NCI-H146 (cell line): ENCODE measurements around the gene DOCK4.

Experiments used
- DNase-seq: peaks from one replicate; lab custom pipeline; 2025; lab: John Stamatoyannopoulos, UW

The DOCK4 gene

DNA sequence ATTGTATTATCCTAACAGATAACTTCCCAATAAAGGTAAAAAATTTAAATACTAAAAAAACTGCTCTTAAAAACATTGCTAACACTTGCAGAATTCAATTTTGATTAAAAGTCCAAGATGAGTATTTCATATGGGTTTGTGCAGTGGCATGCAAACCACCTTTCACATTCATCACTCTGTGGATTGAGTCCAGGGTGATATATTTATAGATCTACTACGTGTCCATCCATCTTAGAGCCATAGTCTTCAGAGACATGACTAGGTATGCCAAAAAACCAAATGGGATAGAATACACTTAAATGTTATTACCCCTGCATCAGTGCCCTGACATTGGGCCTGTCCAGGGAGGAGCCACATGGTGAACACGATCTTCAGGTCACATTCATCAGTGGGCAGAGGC lies 96.0 kb downstream of the DOCK4 start:
- DNase-seq, result no peak

DNA sequence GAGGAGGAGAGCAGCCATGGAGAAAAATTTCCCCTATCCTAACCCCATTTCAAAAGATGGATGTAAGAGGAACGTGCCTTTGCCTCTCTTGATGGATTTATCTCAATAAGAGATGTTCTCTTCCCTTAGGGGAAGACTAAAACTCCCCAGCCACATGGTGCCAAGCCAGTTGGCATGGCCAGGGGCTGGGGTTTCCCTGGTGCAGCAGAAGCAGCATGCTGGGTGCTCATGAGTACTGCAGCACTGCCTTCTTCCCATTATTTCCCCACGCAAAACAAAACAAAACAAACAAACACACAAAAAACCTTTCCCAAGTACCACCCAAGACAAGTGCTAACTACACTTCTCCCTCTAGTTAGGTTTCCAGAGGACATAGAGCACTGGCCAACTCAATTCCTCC lies 97.2 kb downstream of the DOCK4 start:
- no peak for DNase-seq

DNA sequence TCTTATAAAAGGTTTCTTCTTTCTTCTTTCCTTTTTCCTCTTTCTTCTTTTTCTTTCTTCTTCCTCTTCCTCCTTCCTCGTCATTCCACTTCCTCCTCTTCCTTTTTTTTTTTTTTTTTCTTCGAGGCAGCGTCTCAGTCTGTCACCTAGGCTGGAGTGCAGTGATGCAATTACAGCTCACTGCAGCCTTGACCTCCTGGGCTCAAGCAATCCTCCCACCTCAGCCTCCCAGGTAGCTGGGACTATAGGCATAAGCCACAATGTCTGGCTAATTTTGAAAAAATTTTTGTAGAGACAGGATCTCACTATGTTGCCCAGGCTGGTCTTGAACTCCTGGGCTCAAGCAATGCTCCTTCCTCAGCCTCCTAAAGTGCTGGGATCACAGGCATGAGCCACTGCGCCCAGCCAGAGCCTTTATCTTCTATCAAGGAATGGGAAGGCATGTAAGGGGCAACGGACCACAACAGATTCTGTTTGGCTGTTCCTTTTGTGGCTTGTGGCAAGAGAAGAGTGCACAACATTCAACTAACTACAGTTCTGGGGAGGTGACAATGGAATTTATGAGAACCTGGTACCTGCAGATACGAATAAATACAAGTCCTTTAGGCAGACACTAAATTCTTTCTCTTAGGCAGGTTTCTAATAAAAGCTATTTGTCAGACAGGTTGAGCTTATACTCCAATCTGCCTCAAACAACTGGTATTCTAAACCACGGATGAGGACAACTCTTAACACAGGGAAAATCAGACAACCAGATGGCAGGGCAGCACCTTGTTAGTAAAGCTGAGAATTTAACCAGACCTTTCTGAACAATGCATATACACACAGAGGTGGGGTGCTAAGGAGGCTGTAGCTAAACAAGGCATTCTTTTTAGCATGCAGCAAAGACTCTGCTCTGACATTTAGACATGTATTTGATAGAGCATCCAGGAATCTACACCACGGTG lies 100.3 kb downstream of the DOCK4 start:
- DNase-seq, result no peak

DNA sequence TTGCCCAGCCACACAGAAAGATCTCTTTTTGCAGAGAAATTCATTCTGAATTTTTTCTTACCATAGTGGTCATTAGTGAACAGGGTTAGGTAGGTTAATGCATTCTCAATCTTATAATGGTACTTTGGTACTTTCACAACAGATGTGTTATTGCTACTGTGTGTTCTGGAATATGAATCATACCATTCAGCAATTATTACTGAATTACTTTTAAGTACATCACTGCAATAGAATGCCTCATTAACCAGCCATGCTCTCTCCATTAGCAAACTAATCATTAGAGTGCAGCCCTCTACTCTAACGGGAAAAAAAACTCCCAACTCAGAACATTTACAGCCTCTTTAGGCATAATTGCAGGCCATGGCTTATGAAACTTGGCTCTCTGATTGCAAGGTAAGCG lies 102.1 kb downstream of the DOCK4 start:
- no peak for DNase-seq

DNA sequence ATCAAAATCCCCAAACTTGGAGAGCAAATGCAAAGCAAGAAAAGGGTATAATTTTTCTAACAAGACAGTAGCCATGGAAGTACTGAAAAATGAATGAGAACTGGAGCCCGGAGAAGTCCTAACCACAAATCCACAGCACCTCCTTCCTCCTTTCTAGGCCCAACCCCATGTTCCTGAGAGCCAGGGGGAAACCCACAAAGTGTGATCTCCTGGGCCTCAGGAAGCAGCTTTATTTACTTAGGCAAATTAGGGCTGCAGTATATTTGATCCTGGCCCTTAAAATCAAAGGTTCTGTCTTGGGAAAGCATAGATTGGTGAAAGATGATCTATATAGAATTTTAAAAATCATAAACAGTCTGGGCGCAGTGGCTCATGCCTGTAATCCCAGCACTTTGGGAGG lies 103.0 kb downstream of the DOCK4 start:
- no peak for DNase-seq

DNA sequence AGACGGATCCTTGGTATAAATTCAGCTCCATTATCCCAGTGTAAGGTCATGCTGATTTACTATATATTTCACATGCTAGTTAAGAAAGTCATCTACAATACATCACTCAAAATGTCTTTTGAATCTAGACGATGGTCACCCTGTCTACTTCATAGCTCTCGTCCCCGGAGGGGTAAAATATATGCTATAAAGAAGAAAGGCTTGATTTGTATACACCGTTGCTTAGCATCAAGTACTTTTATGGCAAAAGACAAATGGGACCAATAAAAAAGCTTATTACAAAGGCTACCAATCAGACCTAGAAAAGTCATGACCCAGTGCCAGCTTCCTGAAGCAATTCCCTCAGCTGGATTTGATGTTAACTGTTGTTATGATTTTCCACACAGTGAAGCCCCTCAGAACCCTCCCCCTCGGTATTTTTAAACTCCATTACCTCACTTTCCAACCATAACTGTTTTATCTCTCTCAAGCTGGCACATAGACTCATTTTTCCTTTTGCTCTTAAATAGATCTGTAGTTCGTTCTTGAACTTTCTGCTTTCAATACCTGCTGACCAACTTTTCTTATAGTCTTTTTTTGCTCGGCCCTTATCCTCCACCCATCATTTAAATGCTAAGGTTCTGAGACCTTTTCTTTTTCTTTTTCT lies 104.9 kb downstream of the DOCK4 start:
- DNase-seq, result no peak

DNA sequence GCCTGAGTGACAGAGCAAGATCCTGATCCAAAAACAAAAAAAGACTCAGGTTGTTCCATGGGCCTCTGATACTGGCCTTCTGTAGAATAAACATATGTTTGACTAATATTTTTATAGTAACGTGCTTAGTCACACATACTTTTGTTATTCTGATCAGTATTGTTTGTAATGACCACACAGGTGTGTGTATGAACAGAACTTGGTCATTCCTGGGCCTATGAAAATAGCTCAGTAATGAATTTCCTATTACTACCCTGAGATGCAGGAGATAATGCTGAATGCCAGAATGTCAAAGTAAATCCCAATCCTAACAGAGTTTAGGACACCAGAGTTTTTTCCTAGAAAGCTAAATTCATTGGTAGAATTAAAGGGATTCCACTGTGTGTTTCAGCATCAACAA lies 108.7 kb downstream of the DOCK4 start:
- DNase-seq, result no peak

DNA sequence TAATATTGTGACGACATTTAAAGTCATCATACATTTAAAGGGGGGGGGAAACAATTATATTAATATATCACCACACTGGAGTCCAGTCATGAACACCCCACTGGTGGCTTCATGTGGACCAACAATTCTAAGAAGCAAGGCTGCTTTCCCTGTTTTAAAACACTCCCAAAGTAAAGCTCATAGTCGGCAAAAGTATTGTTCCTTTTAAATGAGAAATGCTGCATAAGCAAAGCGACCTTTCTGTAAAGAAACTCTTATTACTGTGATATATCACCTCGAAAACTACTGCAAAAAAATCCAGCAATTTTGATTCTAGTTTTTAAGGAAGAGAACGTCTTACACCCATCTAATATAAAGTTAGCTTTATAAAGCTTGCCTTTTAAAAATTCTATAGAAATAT lies 112.8 kb downstream of the DOCK4 start:
- no peak for DNase-seq

DNA sequence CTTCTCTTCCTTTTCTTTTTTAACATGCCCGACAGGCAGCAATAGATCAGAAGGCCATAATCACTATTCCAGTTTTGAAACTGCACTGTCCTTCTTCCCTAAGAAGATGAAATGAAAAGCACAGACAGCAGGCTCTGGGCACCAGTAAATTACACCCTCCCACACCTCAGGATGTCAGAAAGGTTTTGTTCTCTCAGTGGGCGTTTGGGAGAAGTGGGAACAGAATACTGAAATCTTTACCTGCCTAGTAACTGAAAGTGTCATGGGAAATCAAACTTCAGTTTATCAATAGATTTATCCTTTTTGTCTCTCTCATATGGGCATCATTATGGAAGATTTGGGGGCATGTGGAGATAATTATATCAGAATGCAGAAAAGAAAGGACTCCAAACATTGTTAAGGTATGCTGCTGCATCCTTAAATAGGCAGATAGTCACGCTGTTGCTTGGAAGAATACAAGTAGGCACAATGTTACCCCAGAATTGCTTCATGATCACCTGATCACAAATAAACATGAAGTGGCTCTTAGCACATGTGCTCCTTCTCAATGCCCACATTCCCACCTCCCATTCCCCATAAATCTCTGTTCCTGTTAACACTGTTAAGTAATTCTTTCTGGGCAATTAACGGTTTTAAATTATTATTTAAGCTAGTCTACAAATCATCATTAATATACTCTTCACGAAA lies 113.3 kb downstream of the DOCK4 start:
- no peak for DNase-seq

DNA sequence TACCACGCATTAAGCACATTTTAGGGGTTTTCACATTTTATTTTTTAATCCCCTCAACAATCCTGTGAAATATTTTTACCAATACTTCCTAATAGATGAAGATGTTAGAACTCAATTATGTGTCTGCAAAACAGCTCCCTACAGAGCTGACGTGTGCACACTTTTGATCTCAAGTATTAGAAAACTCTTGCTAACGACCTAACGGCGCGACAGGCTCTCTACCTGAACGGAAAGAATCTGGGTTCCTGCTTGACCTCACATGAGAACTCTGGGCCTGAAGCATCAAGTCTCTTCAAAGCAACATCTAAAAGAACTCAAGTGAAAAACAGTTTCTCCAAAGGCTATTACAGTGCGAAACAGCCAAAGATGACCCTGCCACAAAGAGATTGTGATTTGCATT lies 113.9 kb downstream of the DOCK4 start:
- DNase-seq, result no peak

DNA sequence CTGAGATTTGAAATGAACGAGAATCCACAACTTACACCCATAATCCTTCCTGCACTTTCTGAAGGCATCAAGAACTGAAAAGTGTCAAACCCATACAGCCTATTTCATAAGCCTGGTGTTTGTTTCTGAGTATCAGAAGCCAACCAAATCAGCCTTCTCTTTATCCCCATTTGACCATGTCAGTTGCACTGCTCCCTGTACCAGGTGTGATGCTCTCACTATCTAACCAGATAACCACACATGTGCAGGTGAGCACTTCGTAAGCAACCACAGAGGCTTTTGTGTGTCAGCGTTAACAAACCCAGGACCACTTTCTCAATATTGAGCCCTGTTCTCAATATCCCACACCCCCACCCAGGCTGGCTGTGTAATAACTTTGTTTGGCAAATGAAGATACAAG lies 114.4 kb downstream of the DOCK4 start:
- no peak for DNase-seq

DNA sequence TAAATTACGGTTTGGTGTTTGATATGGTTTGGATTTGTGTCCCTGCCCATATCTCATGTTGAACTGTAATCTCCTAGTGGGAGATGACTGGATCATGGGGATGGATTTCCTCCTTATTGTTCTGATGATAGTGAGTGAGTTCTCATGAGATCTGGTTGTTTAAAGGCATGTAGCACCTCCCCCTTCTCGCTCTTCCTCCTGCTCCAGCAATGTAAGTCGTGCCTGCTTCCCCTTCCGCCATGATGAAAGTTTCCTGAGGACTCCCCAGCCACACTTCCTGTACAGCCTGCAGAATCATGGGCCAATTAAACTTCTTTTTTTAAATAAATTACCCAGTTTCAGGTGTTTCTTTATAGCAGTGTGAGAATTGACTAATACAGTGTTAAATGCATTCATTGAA lies 116.6 kb downstream of the DOCK4 start:
- no peak for DNase-seq

DNA sequence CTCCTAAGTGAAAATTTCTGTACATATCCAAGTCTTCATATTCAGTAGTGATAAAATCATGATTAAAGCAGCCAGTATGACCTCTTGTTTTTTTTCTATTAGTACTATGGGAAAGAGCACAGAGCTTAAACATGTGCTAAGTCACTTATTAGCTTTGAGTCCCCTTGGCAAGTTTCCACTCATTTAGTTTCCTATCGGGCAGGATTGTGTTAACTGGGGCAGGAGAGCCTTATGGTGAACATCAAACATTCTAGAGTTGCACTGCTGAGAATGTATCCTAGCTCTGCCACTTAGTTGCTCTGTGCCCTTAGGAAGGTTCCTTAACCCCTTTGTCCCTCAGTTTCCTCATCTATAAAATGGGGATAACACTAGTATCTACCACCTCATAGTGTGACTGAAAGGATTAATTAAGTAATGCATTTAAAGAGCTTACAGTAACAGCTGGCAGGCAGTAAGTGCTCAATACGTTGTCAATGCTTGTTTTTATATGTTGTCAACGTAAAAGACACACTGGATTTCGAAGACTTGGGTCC lies 117.6 kb downstream of the DOCK4 start:
- no peak for DNase-seq

DNA sequence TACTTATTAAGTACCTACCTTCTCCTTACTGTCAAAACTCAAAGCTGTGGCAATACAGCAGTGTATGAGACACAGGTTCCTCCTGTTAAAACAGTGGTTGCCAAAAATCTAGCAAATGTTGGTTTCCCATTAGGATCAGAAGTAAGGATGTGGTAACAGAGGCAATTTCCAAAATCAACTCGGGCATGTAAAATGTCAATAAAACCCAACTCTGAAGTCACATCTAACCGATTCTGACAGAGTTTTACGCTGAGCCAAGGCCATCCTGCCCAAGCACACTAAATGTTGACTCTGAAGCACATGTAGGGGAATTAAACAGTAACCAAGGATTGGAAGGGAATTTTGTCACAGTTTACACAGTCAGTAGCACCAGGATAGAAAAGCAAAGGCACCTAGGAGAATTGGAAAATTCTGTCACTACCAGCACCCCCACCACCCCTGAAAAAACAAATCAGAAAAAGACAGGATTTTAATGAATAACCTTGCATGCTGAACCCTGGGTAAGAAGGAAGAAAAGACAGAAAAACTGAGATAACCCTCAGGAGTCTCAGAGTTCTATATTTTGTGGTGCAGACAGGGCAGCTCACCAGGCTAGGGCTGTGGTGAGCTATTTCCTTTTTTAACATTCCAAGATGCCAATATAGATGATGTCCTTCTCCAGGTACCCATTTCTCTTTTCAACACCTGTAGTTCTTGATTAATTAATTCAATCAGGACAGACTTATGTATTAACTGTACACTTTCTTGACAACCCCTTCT lies 119.5 kb downstream of the DOCK4 start:
- DNase-seq, result no peak

DNA sequence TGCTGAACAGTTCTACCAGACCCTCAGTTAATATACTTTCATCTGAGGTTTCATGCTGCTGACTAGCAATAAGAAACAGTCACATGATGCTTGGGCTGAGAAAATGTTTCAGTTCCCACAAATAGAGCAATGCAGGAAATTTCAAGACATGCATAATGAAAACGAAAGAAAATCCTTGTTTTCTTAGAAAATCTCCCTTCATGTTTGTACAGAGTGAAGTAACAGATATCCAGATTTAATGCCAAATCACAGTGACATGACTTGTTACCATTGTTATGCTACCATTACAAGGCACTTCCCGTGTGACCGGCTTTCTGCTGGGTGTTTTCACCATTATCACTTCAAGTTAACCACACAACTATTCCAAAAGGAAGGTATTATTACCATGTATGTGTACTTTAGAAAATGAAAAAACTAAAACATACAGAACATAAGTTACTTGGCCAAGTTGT lies 121.7 kb downstream of the DOCK4 start:
- no peak for DNase-seq

DNA sequence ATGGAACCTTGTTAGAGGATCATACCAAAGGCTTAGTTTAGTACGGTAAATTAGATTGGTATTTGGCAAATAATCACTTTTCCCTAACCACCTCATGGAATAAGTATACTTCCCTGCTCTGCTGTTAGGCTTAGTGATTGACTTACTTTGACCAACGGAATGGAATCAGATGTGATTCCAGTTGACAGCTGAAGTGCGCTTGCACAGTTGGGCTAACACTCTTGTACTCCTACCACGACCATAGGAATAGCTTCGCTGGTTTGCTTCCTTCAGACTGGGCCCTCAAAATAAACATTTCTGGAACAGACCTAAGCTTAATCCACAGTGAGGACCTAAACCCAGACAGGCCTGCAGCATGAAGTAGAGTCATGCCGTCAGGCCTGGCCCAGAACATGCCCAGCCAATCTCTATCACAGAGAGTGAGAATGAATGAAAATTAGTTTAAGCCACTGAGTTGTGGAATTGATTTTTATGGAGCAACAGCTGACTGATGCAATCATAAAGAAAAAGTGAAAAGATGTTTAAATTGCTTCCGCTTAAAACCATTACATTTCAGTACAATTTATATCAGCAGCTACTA lies 122.3 kb downstream of the DOCK4 start:
- DNase-seq, result no peak

DNA sequence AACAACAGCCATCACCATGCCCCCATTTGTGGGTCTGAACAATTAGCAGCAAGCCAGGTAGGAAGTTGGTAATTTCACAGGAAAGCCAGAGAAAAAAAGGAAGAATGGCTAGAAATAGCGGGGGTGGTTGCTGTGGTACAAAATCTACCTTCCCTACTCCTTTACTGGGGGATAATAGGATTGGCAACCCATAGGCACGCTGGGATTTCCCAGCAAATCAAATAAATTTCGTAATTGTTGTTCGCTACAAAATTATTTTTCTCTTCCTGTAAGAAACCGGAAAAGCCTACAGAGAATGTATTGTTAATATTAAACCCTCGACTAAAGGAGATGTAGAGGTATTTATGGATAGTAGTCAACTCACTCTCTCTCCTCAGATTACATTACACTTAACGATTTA lies 123.9 kb downstream of the DOCK4 start:
- no peak for DNase-seq

DNA sequence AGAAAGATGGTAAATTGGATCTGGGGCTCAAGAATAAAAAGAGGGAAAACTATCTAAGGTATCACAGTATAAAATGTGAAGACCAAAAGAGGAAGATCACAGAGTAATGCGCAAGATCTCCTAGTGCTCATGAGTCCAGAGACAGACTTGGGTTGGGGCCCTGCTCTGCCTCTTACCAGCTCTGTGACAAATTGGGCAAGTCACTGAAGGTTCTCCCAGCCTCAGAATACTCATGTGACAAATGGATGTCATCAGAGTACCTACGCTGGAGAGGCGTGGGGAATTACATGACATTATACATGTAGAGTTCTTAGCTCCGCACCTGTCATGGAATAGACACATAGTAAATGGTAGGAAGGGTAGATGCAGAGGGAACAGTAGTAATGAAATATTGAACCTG lies 124.4 kb downstream of the DOCK4 start:
- no peak for DNase-seq

DNA sequence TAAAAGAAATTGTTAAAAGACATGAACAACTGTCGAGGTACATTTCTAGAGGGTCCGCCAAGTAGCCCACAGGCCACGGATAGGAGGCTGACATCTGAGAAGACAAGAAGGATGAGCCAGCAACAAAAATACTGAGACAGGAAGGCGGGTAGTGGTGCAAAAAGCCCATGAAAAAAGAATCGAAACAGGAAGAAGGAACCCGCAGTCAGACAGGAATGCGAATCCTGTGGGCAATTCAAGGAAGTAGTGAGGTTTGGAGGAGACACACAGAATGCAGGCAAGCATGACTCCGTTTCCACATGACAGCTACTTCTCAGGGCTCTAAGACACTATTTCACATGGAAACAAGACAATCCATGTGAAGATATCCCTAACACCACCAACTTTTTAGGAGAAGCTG lies 125.2 kb downstream of the DOCK4 start:
- no peak for DNase-seq

DNA sequence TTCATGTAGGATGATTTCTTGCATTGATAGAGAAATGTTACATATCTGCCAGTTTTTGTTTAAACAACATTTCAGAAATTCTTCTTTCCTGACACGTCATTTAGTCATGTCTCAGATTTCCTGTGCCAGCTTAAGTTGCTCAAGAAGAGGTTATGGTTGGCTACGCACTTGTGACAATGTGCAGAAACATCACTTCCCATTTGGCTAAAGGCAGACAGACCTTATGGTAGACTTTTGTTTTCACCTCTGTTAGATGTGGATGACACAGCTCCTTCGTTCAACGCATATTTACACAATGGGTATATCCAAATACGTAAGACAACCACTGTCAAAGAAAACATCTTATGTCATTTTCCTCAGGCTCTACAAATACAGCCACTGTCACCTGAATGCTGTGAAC lies 125.8 kb downstream of the DOCK4 start:
- no peak for DNase-seq

DNA sequence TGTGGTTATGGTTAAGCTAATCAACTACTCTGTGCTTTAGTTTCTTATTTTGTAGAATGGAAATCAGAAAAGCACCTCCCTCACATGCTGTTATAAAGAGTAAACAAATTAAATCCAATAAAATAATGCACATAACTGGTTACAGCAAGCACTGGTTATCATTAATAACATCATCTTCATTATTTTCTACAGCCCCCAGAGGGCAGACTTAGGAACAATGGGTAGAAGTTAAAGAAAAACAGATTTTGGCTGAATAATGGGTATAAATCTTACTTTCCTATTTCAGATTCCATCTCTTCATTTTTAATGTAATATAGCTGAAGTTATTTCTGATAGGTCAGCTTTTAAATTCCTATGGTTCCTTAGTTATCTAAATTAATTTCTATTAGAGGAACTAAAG lies 126.5 kb downstream of the DOCK4 start:
- DNase-seq, result no peak

DNA sequence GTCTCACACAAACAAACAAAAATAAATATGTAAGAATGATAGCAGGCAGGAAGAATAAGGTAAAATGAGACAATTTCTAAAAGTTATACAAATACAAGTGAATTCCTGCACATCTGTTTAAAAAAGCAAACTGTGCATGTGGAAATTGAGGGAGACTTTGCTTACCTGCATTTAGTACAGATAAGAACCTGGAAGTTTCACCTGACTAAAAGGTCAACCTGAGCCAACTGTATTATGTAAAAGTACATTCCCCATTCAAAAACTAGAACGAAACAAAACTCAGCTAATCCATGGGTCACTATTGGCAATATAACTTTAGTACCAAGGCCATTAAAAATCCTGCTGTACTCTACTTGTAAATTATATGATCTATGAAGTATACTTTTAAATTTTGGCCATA lies 127.1 kb downstream of the DOCK4 start:
- DNase-seq, result no peak
